ENCODE results near the gene KCND3.

KCND3 gene

GRCh38 chr1:111928531-111928930, 60.9 kb downstream of the KCND3 start:
- no peak for FAIRE-seq

DNA sequence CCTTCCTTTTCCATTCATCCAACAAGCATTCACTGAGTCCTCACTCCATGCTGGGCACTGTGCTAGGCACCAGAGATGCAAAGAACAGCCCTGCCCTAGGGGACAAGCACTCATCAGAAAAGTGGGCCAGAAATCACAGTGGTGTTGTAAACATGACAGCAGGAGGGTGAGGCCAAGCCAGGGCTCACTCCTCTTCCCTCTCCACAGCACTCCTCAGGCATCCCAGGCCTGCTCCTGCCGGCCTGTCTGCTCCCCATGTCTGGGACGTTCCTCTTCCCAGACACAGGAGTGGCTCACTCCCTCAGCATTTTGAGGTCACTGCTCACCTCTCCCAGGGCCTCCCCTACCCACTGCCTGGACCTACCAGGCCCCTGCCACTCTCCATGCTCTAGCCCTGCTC, 61.8 kb downstream of the KCND3 start:
- DNase-seq (ENCODE audit: extremely low spot score, insufficient read length, low read depth) = no peak
- FAIRE-seq = no peak

More at GRCh38 chr1:111928531-111928930, 60.9 kb downstream of the KCND3 start:
- DNase-seq (ENCODE audit: extremely low spot score, insufficient read length, low read depth) = no peak

- no peak for FAIRE-seq
- DNase-seq (ENCODE audit: extremely low spot score, insufficient read length, low read depth) = no peak
Observed at GRCh38 chr1:111924786-111925185, 64.7 kb downstream of the KCND3 start.

DNA sequence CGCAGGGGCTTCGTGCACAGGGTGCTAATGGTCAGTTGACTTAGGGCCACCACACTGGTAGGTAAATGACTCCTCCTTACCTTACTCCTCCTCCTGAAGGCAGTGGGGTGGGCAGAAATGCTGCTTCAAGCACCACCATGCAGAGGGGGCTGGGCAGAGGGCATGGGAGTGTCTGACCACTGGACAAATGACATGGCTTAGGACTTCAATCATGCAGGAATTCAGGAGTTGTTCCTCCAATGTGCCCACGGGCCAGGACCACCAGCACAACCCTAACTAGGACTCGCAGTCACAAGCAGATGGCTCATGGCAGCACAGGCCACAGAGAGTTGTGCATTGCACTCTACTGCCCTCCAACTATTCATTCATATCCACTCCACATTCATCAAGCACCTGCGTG, 65.7 kb downstream of the KCND3 start:
- FAIRE-seq = no peak
- DNase-seq (ENCODE audit: extremely low spot score, insufficient read length, low read depth) = no peak

DNA sequence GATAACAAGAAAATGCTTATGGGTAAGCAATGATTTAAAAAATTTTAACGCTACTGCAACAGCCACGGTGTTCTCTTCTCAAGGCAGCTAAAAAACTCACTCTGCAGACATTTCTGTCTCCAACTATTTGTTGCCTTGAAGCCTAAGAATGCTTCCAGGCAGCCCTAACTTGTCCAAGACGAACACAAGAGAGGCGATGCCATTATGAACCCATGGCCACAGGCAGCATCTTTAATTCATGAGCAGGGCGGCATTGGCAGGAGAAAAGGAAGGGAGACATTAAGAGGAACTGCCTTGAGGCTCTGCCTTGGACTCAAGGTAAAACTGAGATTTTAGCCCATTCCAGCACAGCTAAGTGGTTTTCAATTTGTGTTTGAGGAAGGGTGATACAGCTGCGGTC, 67.5 kb downstream of the KCND3 start:
- no peak for FAIRE-seq

GRCh38 chr1:111920221-111921024, 69.0 kb downstream of the KCND3 start:
- FAIRE-seq (no peak), DNase-seq (ENCODE audit: extremely low spot score, insufficient read length, low read depth) (no peak)

More for the DNA sequence above, 67.5 kb downstream of the KCND3 start:
- no peak for DNase-seq (ENCODE audit: extremely low spot score, insufficient read length, low read depth)

GRCh38 chr1:111911776-111912515, 77.5 kb downstream of the KCND3 start:
- no peak for DNase-seq (ENCODE audit: extremely low spot score, insufficient read length, low read depth)
- no peak for FAIRE-seq

- no peak for DNase-seq (ENCODE audit: extremely low spot score, insufficient read length, low read depth)
- FAIRE-seq = no peak
Observed at GRCh38 chr1:111911061-111911460, 78.4 kb downstream of the KCND3 start.

- DNase-seq (ENCODE audit: extremely low spot score, insufficient read length, low read depth) = no peak
- no peak for FAIRE-seq
Observed at GRCh38 chr1:111909030-111909429, 80.4 kb downstream of the KCND3 start.

GRCh38 chr1:111908011-111908621, 81.4 kb downstream of the KCND3 start:
- DNase-seq (ENCODE audit: extremely low spot score, insufficient read length, low read depth) = no peak
- no peak for FAIRE-seq

DNA sequence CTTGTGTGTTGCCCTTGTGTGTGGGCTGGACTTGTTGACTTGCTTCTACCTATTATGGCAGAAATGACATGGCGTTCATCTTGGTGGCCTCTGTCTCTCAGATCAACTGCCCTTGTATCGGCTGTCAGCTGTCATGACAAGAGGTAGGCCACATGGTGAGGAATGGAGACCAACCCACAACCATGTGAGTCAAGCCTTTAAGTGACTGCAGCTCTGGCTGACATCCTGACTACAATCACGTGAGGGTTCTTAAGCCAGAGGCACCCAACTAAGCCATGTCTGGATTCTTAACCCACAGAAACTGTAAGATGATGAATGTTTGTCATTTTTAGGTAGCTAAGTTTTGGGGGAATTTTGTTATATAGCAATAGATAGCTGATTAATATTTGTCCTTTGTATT, 82.1 kb downstream of the KCND3 start:
- DNase-seq (ENCODE audit: extremely low spot score, insufficient read length, low read depth) = no peak
- no peak for FAIRE-seq

DNA sequence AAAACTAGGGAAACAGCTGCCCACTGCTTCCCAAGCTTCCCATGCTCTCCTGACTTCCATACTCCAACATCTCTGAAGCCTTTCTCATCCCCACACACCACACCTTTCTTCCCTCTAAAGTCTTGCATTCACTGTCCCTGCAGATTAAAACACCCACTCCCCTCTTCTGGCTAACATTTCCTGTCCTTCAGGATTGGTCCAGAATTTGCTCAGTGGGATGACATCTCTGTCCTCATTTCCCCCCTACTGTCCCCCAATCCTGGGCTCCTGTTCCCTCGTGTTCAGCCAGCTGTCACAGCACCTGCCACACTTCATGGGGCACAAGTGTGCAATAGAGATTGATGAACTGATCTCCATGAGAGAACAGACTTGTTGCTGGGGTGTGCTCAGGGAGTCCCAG, 82.7 kb downstream of the KCND3 start:
- no peak for FAIRE-seq

DNA sequence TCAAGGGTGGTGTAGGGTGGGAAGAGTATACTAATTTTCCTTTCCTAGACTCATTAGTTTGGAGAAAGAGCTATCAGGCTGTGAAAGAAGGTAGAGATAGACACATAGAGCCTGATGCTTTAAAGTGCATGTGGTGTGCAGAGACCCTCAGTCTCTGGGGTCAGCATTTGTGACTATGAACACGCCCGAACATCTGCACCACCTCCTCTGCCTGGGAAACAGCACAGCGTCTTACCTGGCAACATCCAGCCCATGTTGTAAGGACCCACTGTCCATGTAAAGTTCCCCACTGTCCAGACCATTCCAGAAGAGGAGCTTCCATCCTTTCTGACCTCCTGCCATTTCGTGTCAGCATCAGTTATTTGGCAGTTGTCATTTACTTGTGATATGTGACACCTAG, 83.4 kb downstream of the KCND3 start:
- no peak for FAIRE-seq
- DNase-seq (ENCODE audit: extremely low spot score, insufficient read length, low read depth) = no peak

More for the DNA sequence above, 82.7 kb downstream of the KCND3 start:
- DNase-seq (ENCODE audit: extremely low spot score, insufficient read length, low read depth) = no peak

GRCh38 chr1:111904478-111905218, 84.8 kb downstream of the KCND3 start:
- FAIRE-seq = no peak
- no peak for DNase-seq (ENCODE audit: extremely low spot score, insufficient read length, low read depth)

DNA sequence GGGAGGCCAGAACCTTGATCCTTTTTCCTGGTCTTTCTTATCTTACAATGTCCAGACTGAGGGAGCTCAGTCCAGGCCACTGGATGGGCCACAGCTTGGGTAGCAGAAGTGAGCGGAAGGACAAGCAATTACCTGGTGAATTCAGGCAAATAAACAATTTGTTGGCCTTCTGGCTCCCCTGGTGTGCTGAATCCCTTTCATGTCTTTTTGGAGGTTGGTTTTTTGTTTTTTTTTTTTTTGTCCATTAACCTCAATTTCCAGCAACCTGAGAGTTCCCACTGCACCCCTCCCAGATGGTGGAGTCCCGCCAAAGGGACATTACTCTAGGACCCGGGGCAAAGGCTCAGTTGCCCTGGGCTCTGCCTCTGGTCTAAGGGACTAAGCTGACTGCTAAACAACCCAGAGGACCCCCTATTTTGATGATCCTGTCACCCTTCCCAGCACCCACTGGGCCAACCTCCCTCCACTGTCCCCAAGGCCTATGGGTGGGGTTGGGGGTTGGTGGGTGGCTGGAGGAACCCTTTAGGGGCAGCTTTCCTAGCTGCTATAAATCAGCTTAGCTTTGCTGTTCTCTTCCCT, 85.5 kb downstream of the KCND3 start:
- DNase-seq (ENCODE audit: extremely low spot score, insufficient read length, low read depth) (no peak), FAIRE-seq (no peak)

GRCh38 chr1:111903148-111903870, 86.2 kb downstream of the KCND3 start:
- FAIRE-seq = no peak
- no peak for DNase-seq (ENCODE audit: extremely low spot score, insufficient read length, low read depth)

GRCh38 chr1:111895469-111895868, 94.0 kb downstream of the KCND3 start:
- no peak for DNase-seq (ENCODE audit: extremely low spot score, insufficient read length, low read depth)
- FAIRE-seq = no peak

GRCh38 chr1:111895017-111895416, 94.5 kb downstream of the KCND3 start:
- FAIRE-seq = no peak
- DNase-seq (ENCODE audit: extremely low spot score, insufficient read length, low read depth) = no peak

DNA sequence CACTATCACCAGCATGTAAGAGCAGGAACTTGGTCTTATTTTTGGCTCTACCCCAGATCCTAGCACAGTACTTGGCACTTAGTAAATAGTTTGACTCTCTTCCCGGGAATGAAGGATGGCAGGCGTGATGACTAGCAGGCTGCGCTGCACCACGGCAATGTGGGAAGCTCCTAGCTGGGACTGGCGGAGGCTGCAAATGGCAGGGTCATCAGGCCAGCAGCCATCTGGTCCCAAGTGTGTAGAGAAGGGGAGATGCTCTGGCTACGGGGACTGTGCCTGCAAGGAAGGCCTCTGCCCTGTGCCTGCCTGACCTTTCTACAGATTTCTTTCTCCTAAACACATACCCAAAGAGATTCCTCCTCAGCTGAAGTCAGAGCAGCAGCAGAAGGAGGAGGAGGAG, 95.0 kb downstream of the KCND3 start:
- FAIRE-seq = no peak
- DNase-seq (ENCODE audit: extremely low spot score, insufficient read length, low read depth) = no peak
